H9 (cell line): Measurements from ENCODE around the gene DHX35. TPM values are rescaled to one million over a fixed set of nuclear protein-coding genes. Genes with fewer than 3 reads are reported as not detected.

Experiments
- DNase-seq: peaks from one replicate; pipeline ENCODE4 v3.0.0-alpha.2; 2017
- H2AFZ ChIP-seq: one replicate; pipeline ENCODE4 v1.6.1; 2013; ENCODE audit warnings: mild to moderate bottlenecking, low read length, control low read depth, moderate library complexity
- H2AK5ac ChIP-seq: 2 replicates; pipeline ENCODE4 v1.6.1; 2013; ENCODE audit warnings: low read length, control low read depth, mixed read lengths; ENCODE audit not compliant: insufficient read length
- H2BK120ac ChIP-seq: one replicate; pipeline ENCODE4 v1.6.1; 2013; ENCODE audit warnings: low read depth, mild to moderate bottlenecking, low read length, control low read depth, inconsistent platforms; ENCODE audit not compliant: poor library complexity, severe bottlenecking
- H2BK12ac ChIP-seq: 2 replicates; pipeline ENCODE4 v1.6.1; 2013; ENCODE audit warnings: low read length, control low read depth, mixed read lengths, low read depth; ENCODE audit not compliant: insufficient read length
- H2BK15ac ChIP-seq: 2 replicates; pipeline ENCODE4 v1.6.1; 2013; ENCODE audit warnings: low read depth, low read length, control low read depth
- H2BK20ac ChIP-seq: one replicate; pipeline ENCODE4 v1.6.1; 2013; ENCODE audit warnings: low read depth, mild to moderate bottlenecking, low read length, control low read depth, inconsistent platforms; ENCODE audit not compliant: poor library complexity, severe bottlenecking
- H2BK5ac ChIP-seq: 2 replicates; pipeline ENCODE4 v1.6.1; 2013; ENCODE audit warnings: low read length, control low read depth, mixed read lengths; ENCODE audit not compliant: insufficient read length
- H3K14ac ChIP-seq: 2 replicates; pipeline ENCODE4 v1.6.1; 2013; ENCODE audit warnings: low read length, control low read depth; ENCODE audit not compliant: insufficient read depth
- H3K18ac ChIP-seq: 2 replicates; pipeline ENCODE4 v1.6.1; 2013; ENCODE audit warnings: low read depth, mild to moderate bottlenecking, mixed read lengths, low read length, control low read depth; ENCODE audit not compliant: insufficient read length
- H3K23ac ChIP-seq: 2 replicates; pipeline ENCODE4 v1.6.1; 2013; ENCODE audit warnings: low read length, control low read depth, mixed read lengths, low read depth; ENCODE audit not compliant: insufficient read length
- H3K23me2 ChIP-seq: 2 replicates; pipeline ENCODE4 v1.6.1; 2013; ENCODE audit warnings: low read depth, mild to moderate bottlenecking, mixed read lengths, low read length, control low read depth; ENCODE audit not compliant: insufficient read length, poor library complexity, severe bottlenecking
- H3K27ac ChIP-seq: 2 replicates; pipeline ENCODE4 v1.5.1; 2013; ENCODE audit warnings: low read length, control low read depth, mixed read lengths, low read depth; ENCODE audit not compliant: insufficient read length
- H3K27me3 ChIP-seq: 2 replicates; pipeline ENCODE4 v1.6.1; 2013; ENCODE audit warnings: low read length, control low read depth, inconsistent platforms; ENCODE audit not compliant: insufficient read depth
- H3K4ac ChIP-seq: 2 replicates; pipeline ENCODE4 v1.6.1; 2013; ENCODE audit warnings: low read depth, mild to moderate bottlenecking, control low read depth, inconsistent platforms, low read length, moderate library complexity
- H3K4me1 ChIP-seq: 2 replicates; pipeline ENCODE4 v1.6.1; 2013; ENCODE audit warnings: low read length, control low read depth, inconsistent platforms; ENCODE audit not compliant: insufficient read depth
- H3K4me2 ChIP-seq: 2 replicates; pipeline ENCODE4 v1.6.1; 2013; ENCODE audit warnings: low read length, control low read depth, mixed read lengths; ENCODE audit not compliant: insufficient read length, insufficient read depth
- H3K56ac ChIP-seq: 2 replicates; pipeline ENCODE4 v1.6.1; 2013; ENCODE audit warnings: low read depth, mild to moderate bottlenecking, mixed read lengths, low read length, control low read depth; ENCODE audit not compliant: insufficient read length
- H3K79me1 ChIP-seq: 2 replicates; pipeline ENCODE4 v1.6.1; 2013; ENCODE audit warnings: low read depth, mild to moderate bottlenecking, moderate library complexity, low read length, control low read depth, inconsistent platforms; ENCODE audit not compliant: insufficient read depth, poor library complexity, severe bottlenecking
- H3K79me2 ChIP-seq: 2 replicates; pipeline ENCODE4 v1.6.1; 2013; ENCODE audit warnings: low read length, control low read depth, inconsistent platforms; ENCODE audit not compliant: insufficient read depth
- H3K9ac ChIP-seq: 2 replicates; pipeline ENCODE4 v1.6.1; 2013; ENCODE audit warnings: low read length, control low read depth, mixed read lengths; ENCODE audit not compliant: insufficient read length; ENCODE audit errors: extremely low read depth
- H3K9me3 ChIP-seq: one replicate; pipeline ENCODE4 v1.6.1; 2013; ENCODE audit warnings: low read depth, low read length, inconsistent platforms; ENCODE audit not compliant: control insufficient read depth
- H3T11ph ChIP-seq: one replicate; pipeline ENCODE4 v1.6.1; 2013; ENCODE audit warnings: mild to moderate bottlenecking, low read length, control low read depth, inconsistent platforms
- H4K20me1 ChIP-seq: one replicate; pipeline ENCODE4 v1.6.1; 2013; ENCODE audit not compliant: control insufficient read depth, insufficient read length, insufficient read depth
- H4K5ac ChIP-seq: 2 replicates; pipeline ENCODE4 v1.6.1; 2013; ENCODE audit warnings: low read depth, mild to moderate bottlenecking, mixed read lengths, low read length, control low read depth; ENCODE audit not compliant: insufficient read length
- H4K8ac ChIP-seq: replicated peaks from 2 replicates; pipeline ENCODE4 v1.6.1; 2013; ENCODE audit warnings: low read length, control low read depth, mixed read lengths, low read depth; ENCODE audit not compliant: insufficient read length
- H4K91ac ChIP-seq: 2 replicates; pipeline ENCODE4 v1.6.1; 2013; ENCODE audit warnings: low read depth, mild to moderate bottlenecking, moderate library complexity, mixed read lengths, low read length, control low read depth; ENCODE audit not compliant: insufficient read length
- H3K27ac Mint-ChIP-seq, 3 experiments: 2 replicates in 2 of 3; 3 replicates in 1 of 3; pipeline ENCODE4 v1.8.0; 2020 to 2021; ENCODE audit warnings: mixed read lengths in 3 of 3, mild to moderate bottlenecking in 1 of 3, moderate library complexity in 1 of 3
- H3K27me3 Mint-ChIP-seq: 2 replicates; pipeline ENCODE4 v1.8.0; 2021; ENCODE audit warnings: low read depth, mild to moderate bottlenecking, moderate library complexity, mixed read lengths
- H3K36me3 Mint-ChIP-seq, 3 experiments: 2 replicates in 2 of 3; 3 replicates in 1 of 3; pipeline ENCODE4 v1.8.0; 2020 to 2021; ENCODE audit warnings: low read depth in 3 of 3, mixed read lengths in 3 of 3; ENCODE audit not compliant: insufficient read depth in 1 of 3
- H3K4me1 Mint-ChIP-seq, 2 experiments: 2 replicates each; pipeline ENCODE4 v1.8.0; 2020; ENCODE audit warnings: mixed read lengths in 2 of 2
- H3K4me3 Mint-ChIP-seq, 2 experiments: 2 replicates in 1 of 2; 3 replicates in 1 of 2; pipeline ENCODE4 v1.8.0; 2020 to 2021; ENCODE audit warnings: mild to moderate bottlenecking in 2 of 2, mixed read lengths in 2 of 2, moderate library complexity in 1 of 2
- H3K9me3 Mint-ChIP-seq, 2 experiments: 2 replicates in 1 of 2; 3 replicates in 1 of 2; pipeline ENCODE4 v1.8.0; 2020; ENCODE audit warnings: mild to moderate bottlenecking in 2 of 2, mixed read lengths in 2 of 2, moderate library complexity in 1 of 2
- WGBS: extraction: QIAGEN DNeasy Blood & Tissue Kit; methylation state at CpG from one replicate; pipeline ENCODE4 v1.1.7; 2013; ENCODE audit warnings: missing lambda C conversion rate, low lambda C conversion rate, mixed read lengths; ENCODE audit not compliant: insufficient read length; ENCODE audit errors: extremely low coverage; 5-methylcytosine and 5-hydroxymethylcytosine counted together
- total RNA-seq: library from RNA; stranded (reverse); gene quantifications from 2 replicates; pipeline ENCODE4 v1.2.1, GENCODE V29; 2021
- TF ChIP-seq, protein P1 (sequence below): fragments of 200-600 bp; sonication (generic); conservative IDR thresholded peaks from 3 replicates; pipeline ENCODE4 v1.8.0; 2021; ENCODE audit warnings: antibody characterized with exemption, mild to moderate bottlenecking

The DHX35 gene
- total RNA-seq, 1 experiment from 2014 or later: 14.4 TPM

DNA sequence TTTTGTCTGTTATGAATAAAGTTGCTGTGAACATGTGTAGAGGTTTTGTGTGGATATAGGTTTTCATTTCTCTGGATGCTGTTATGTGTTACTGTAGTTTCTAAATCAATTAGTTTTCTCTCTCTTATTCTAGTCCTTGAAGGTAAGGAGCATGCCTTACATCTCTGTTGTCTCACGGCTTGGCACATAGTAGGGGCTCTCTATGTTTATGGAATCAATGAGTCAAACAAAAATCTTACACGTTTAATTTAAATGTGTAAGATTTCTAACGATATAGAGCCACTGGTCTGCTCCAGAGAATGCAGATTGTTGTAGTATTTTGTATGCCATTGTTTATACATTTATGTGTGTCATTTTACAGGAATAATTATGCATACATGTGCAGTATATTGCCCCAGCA, 15.3 kb upstream of the DHX35 start:
- Histone ChIP-seq H3K56ac (no peak overlapping the region), H3K14ac (no peak overlapping the region), H3K18ac (no peak overlapping the region), H3K9me3 (no peaks in the 10 kb centered on the region), H3K23me2 (no peaks in the 10 kb centered on the region), H3K9ac (no peak overlapping the region), H4K8ac (no peak overlapping the region), H3K4me2 (no peak overlapping the region), H4K20me1 (no peaks in the 10 kb centered on the region), H2AFZ (no peak overlapping the region), H2AK5ac (no peak overlapping the region), H2BK120ac (no peak overlapping the region), H3K27ac (no peak overlapping the region), H3T11ph (no peak overlapping the region), H4K91ac (no peak overlapping the region), H3K79me1 (peaks cover 1% of the 10 kb centered on the region), H2BK15ac (no peak overlapping the region), H2BK5ac (no peak overlapping the region), H2BK20ac (no peak overlapping the region), H3K79me2 (no peaks in the 10 kb centered on the region), H2BK12ac (no peak overlapping the region), H4K5ac (no peak overlapping the region), H3K4me1 (no peaks in the 10 kb centered on the region), H3K27me3 (no peaks in the 10 kb centered on the region), H3K23ac (no peak overlapping the region), H3K4ac (no peak overlapping the region)
- TF ChIP-seq, protein P1, sequence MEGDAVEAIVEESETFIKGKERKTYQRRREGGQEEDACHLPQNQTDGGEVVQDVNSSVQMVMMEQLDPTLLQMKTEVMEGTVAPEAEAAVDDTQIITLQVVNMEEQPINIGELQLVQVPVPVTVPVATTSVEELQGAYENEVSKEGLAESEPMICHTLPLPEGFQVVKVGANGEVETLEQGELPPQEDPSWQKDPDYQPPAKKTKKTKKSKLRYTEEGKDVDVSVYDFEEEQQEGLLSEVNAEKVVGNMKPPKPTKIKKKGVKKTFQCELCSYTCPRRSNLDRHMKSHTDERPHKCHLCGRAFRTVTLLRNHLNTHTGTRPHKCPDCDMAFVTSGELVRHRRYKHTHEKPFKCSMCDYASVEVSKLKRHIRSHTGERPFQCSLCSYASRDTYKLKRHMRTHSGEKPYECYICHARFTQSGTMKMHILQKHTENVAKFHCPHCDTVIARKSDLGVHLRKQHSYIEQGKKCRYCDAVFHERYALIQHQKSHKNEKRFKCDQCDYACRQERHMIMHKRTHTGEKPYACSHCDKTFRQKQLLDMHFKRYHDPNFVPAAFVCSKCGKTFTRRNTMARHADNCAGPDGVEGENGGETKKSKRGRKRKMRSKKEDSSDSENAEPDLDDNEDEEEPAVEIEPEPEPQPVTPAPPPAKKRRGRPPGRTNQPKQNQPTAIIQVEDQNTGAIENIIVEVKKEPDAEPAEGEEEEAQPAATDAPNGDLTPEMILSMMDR: no peak
- Mint-ChIP-seq H3K4me3 (no peak overlapping the region), H3K9me3 (no peaks in the 10 kb centered on the region), H3K27ac (no peak overlapping the region; a peak in 1 of 7 replicates), H3K4me1 (peaks cover 4 to 9% of the 10 kb centered on the region in 2 experiments; a peak in 3 of 4 replicates), H3K36me3 (peaks cover 66 to 91% (median 90%) of the 10 kb centered on the region in 3 experiments), H3K27me3 (no peaks in the 10 kb centered on the region)
- no peak for DNase-seq
- no CpG with 5 or more reads among the region's 3 CpGs for WGBS
